Spinal cord (tissue), 10 donors: ENCODE results near the gene USP50. TPM values are rescaled to one million over a fixed set of nuclear protein-coding genes. Genes with fewer than 3 reads are reported as not detected.

Experiments used
- DNase-seq, 6 donors: peaks; one replicate each; pipeline versions ENCODE4 v3.0.0 to v3.0.0-alpha.2; 2013 to 2015; ENCODE audit warnings: low spot score in 6 of 6, low read depth in 4 of 6
- H3K27ac ChIP-seq: one replicate; pipeline ENCODE4 v1.5.1; 2013; ENCODE audit warnings: low read depth, low read length, control low read depth
- H3K27me3 ChIP-seq: one replicate; pipeline ENCODE4 v1.6.1; 2013; ENCODE audit warnings: low read length; ENCODE audit not compliant: control insufficient read depth, insufficient read depth
- H3K36me3 ChIP-seq: one replicate; pipeline ENCODE4 v1.6.1; 2013; ENCODE audit warnings: low read length; ENCODE audit not compliant: control insufficient read depth, insufficient read depth
- H3K4me1 ChIP-seq: one replicate; pipeline ENCODE4 v1.6.1; 2013; ENCODE audit warnings: low read length; ENCODE audit not compliant: control insufficient read depth, insufficient read depth
- H3K4me3 ChIP-seq: one replicate; pipeline ENCODE4 v1.5.1; 2013; ENCODE audit warnings: low read depth, low read length, control low read depth
- H3K9me3 ChIP-seq: one replicate; pipeline ENCODE4 v1.6.1; 2013; ENCODE audit warnings: low read length; ENCODE audit not compliant: control insufficient read depth, insufficient read depth
- WGBS: methylation state at CpG from one replicate; pipeline ENCODE4 v1.1.5; 2013; ENCODE audit warnings: missing lambda C conversion rate; ENCODE audit not compliant: insufficient coverage; 5-methylcytosine and 5-hydroxymethylcytosine counted together
- polyA plus RNA-seq, 2 donors: library from polyadenylated mRNA; unstranded; fragments of 120-200 nt; gene quantifications; one replicate each; pipeline ENCODE4 v1.2.1, GENCODE V29; 2013; ENCODE audit not compliant: insufficient read length in 2 of 2
- small RNA-seq: library from RNA; depleted of rRNA; stranded (forward); fragments of <200 nt; gene quantifications from one replicate; pipeline ENCODE3, GENCODE V24; 2014; ENCODE audit warnings: low replicate concordance
- total RNA-seq, 2 donors: library from RNA; depleted of rRNA in 1 of 2; stranded (reverse); fragments of 120-200 nt in 1 of 2; fragments of >200 nt in 1 of 2; gene quantifications; one replicate each; pipeline versions ENCODE4 v1.2.3 to v1.2.4, GENCODE V29; 2013 to 2014
- donor health status: healthy.

USP50 gene
- total and polyA plus RNA-seq, 4 donors: 0.94 to 2.3 (median 1.1) TPM

DNA sequence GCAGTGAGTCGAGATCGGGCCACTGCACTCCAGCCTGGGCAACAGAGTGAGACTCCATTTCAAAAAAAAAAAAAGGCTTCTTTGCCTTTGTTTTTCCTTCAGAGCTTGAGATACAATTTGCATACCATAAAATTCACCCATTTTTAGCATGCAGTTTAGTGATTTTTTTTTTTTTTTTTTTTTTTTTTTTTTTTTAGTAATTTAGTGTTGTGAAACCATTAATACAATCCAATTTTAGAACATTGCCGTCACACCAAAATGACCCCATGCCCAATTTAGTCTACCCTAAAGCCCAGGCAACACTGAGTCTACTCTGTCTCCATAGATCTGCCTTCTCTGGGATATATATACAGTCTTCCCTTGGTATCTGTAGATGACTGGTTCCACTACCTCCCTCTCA is 61.1 kb downstream of the USP50 start:
- no peak overlapping the region for H3K4me3 ChIP-seq
- no CpG with 5 or more reads among the region's 3 CpGs for WGBS
- H3K27ac ChIP-seq: no peak overlapping the region
- no peaks in the 10 kb centered on the region for H3K27me3 ChIP-seq
- no peaks in the 10 kb centered on the region for H3K9me3 ChIP-seq
- H3K36me3 ChIP-seq: peaks cover 19% of the 10 kb centered on the region
- H3K4me1 ChIP-seq: no peaks in the 10 kb centered on the region
- no peak for DNase-seq

- WGBS: 100% methylated on average over 1 of the region's 1 CpG
- Histone ChIP-seq H3K27ac (no peak overlapping the region), H3K36me3 (peaks cover 17% of the 10 kb centered on the region), H3K27me3 (no peaks in the 10 kb centered on the region), H3K4me3 (no peak overlapping the region), H3K9me3 (no peaks in the 10 kb centered on the region), H3K4me1 (no peaks in the 10 kb centered on the region)
- DNase-seq: no peak
Observed at GRCh38 chr15:50484781-50485180, 61.7 kb downstream of the USP50 start.

DNA sequence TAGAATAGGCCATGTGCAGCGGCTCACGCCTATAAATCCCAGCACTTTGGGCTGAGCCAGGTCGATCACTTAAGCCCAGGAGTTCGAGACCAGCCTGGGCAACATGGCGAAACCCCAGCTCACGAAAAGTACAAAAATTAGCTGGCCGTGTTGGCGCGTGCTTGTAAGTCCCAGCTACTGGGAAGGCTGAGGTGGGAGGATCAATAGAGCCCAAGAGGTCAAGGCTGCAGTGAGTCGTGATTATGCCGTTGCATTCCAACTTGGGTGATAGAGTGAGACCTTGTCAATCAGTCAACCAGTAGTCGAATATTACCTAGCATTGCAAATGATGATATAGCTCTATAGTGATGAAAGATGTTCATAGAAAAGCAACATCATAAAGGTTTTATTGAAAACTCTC is 70.3 kb downstream of the USP50 start:
- Histone ChIP-seq H3K9me3 (no peaks in the 10 kb centered on the region), H3K4me1 (no peaks in the 10 kb centered on the region), H3K4me3 (no peak overlapping the region), H3K36me3 (peaks cover 31% of the 10 kb centered on the region), H3K27me3 (no peaks in the 10 kb centered on the region), H3K27ac (no peak overlapping the region)
- DNase-seq: no peak
- 100% methylated on average over 11 of the region's 12 CpGs for WGBS

DNA sequence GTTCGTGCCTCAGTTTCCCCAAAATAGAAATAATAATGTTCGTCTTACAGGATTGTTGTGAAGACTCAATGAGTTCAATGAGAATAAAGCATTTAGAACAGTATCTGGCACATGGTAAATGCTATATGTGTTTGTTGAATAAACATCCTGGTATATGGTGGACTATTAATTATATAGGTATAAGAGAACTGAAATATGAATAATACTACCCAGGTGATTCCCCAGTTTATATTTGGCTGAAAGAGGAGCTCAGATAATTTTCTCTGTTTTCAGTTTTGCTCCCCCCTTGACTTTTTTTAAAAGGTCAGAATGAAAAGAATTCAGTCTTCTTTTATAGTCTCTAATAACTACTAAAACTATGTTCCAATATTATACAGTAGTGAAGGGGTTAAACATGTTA is 75.4 kb downstream of the USP50 start:
- Histone ChIP-seq H3K27me3 (no peaks in the 10 kb centered on the region), H3K36me3 (peaks cover 39% of the 10 kb centered on the region), H3K4me3 (no peak overlapping the region), H3K9me3 (no peaks in the 10 kb centered on the region), H3K4me1 (no peaks in the 10 kb centered on the region), H3K27ac (no peak overlapping the region)
- no peak for DNase-seq
- no CpG with 5 or more reads among the region's 2 CpGs for WGBS

DNA sequence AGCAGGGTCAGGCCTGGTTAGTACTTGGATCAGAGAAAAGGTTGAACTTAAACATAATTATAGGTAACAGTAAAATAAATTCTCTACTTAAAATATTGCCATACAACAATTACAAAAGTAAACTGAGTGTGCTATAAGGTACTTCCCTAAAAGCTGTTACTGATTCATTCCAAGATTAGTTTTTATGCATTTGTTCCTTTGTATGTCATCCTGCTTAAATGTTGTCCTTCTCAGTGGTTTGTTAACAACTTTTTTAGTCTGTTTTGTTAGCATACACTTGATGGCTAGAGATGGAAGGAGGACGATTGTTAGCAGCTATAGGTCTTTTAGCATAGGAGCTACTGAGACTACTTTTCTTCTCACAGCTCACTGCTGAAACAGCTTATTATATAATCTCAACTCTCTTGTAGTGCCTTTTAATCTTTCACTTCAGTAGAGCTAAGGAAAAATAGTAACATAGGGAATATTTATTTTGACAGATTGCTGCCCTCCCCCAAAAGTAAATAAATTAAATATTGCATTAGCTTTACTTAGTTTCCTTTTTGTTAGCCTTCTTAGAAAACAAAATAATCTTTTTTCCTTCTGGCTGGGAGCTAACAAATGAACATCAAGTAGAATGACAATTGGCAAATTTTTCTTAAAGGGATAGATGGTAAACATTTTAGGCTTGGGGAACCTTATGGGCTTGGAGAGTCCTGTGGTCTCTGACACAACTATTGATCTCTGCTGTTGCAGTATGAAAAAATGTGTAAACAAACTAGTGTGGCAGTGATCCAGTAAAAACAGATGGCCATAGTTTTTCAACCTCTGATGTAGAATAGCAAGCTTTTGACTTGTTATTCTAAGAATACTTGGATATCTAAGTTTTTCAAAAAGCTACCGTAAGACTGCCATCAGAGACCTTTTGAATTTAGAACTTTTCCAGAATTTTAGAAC is 82.8 kb downstream of the USP50 start:
- Histone ChIP-seq H3K27ac (no peak overlapping the region), H3K4me1 (no peaks in the 10 kb centered on the region), H3K9me3 (no peaks in the 10 kb centered on the region), H3K4me3 (no peak overlapping the region), H3K36me3 (peaks cover 32% of the 10 kb centered on the region), H3K27me3 (no peaks in the 10 kb centered on the region)
- no CpG with 5 or more reads among the region's 2 CpGs for WGBS
- DNase-seq: peak in 1 of 6 donors; percentile 11

- H3K27ac ChIP-seq: no peak overlapping the region
- H3K27me3 ChIP-seq: no peaks in the 10 kb centered on the region
- no peak for DNase-seq
- H3K9me3 ChIP-seq: no peaks in the 10 kb centered on the region
- peaks cover 40% of the 10 kb centered on the region for H3K36me3 ChIP-seq
- WGBS: 96% methylated on average over 3 of the region's 7 CpGs
- no peak overlapping the region for H3K4me3 ChIP-seq
- no peaks in the 10 kb centered on the region for H3K4me1 ChIP-seq
Observed at GRCh38 chr15:50458348-50459112, 87.9 kb downstream of the USP50 start.

DNA sequence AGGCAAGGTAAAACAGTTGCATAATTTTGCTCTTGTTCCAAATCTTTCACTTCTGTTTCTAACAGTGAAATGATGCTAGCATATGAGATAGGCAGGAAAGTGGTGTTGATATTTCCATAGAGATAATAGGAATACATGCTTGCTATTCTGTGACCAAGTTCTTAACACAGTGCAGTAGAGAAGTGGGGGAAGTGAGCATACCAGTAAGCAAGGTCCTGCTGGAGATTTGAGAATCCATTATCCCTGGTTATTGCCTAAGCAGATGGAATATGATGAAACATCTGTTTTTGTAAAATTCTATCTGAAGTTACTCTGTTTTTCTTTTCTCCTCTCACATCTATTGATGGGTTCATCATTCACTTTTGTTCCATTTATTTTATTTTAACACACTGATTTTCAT is 93.5 kb downstream of the USP50 start:
- H3K4me3 ChIP-seq: no peak overlapping the region
- peak in 1 of 6 donors; percentile 3 for DNase-seq
- no peaks in the 10 kb centered on the region for H3K4me1 ChIP-seq
- peaks cover 31% of the 10 kb centered on the region for H3K36me3 ChIP-seq
- H3K27me3 ChIP-seq: no peaks in the 10 kb centered on the region
- no peaks in the 10 kb centered on the region for H3K9me3 ChIP-seq
- no peak overlapping the region for H3K27ac ChIP-seq

Small RNA genes within 50 kb of the gene (small RNA-seq; reads per million reads assigned to genes)
- not detected for gene RNA5SP395

Other genes starting within 250 kb of the USP50 start
- gene GABPB1, start 191.5 kb downstream of the USP50 start, total RNA-seq: 10 to 100 TPM; 27.8 to 42.5 TPM
- 10 to 100 TPM; 16.2 to 18.4 TPM for gene GABPB1, start 191.5 kb downstream of the USP50 start, polyA plus RNA-seq
- 10 to 100 TPM; 65.1 to 83.6 TPM for gene USP8, start 122.3 kb downstream of the USP50 start, total RNA-seq
- gene USP8, start 122.3 kb downstream of the USP50 start, polyA plus RNA-seq: 10 to 100 TPM; 35.7 to 46.1 TPM
- 10 to 100 TPM; 51.6 to 59.7 TPM for gene TRPM7, start 140.1 kb upstream of the USP50 start, total RNA-seq
- gene TRPM7, start 140.1 kb upstream of the USP50 start, polyA plus RNA-seq: 10 to 100 TPM; 17.6 to 22.7 TPM
- gene SPPL2A, start 219.0 kb upstream of the USP50 start, total RNA-seq: 100 to 1,000 TPM in 1 of 2 donors, 10 to 100 TPM in 1; 69.8 to 111 TPM
- 10 to 100 TPM; 41.5 to 42.1 TPM for gene SPPL2A, start 219.0 kb upstream of the USP50 start, polyA plus RNA-seq